ENCODE results near the gene CST5. TPM values are rescaled to one million over a fixed set of nuclear protein-coding genes. Genes with fewer than 3 reads are reported as not detected.

CST5 gene
- total and polyA plus RNA-seq, 4 donors, result not detected

DNA sequence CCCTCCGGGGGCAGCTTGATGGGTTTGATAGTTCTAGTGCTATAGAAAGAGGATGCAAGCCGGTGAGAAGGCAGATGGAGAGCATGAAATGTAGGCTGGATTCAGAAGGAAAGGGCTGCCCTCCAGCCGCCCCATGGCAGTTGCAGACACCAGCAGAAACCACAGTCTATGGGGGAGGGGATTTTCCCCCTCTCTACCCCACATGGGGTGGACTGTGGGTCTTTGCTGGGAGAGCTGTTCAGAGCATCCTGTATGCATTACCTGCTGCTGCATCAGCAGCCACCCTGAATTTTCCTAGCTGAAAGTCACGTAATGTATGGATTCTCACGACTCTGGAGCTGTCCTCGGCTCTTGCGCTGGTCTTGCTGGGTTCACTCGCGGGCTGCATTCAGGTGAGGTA, 48.8 kb upstream of the CST5 start:
- TF ChIP-seq HNF4A (conservative IDR thresholded peaks at IDR 0.05) (no peak), JUND (IDR thresholded peaks at IDR 0.05) (no peak), EGR1 (IDR thresholded peaks at IDR 0.05; ENCODE audit: low read depth in 2 of 2) (no peak), RXRA (IDR thresholded peaks at IDR 0.05) (no peak), TAF1 (conservative IDR thresholded peaks at IDR 0.05) (no peak), RAD21 (IDR thresholded peaks at IDR 0.05) (no peak), HNF4G (IDR thresholded peaks at IDR 0.05) (no peak)
- TF ChIP-seq, protein P1, sequence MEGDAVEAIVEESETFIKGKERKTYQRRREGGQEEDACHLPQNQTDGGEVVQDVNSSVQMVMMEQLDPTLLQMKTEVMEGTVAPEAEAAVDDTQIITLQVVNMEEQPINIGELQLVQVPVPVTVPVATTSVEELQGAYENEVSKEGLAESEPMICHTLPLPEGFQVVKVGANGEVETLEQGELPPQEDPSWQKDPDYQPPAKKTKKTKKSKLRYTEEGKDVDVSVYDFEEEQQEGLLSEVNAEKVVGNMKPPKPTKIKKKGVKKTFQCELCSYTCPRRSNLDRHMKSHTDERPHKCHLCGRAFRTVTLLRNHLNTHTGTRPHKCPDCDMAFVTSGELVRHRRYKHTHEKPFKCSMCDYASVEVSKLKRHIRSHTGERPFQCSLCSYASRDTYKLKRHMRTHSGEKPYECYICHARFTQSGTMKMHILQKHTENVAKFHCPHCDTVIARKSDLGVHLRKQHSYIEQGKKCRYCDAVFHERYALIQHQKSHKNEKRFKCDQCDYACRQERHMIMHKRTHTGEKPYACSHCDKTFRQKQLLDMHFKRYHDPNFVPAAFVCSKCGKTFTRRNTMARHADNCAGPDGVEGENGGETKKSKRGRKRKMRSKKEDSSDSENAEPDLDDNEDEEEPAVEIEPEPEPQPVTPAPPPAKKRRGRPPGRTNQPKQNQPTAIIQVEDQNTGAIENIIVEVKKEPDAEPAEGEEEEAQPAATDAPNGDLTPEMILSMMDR (IDR thresholded peaks at IDR 0.05; ENCODE audit: low read depth, low read length, missing input control), result no peak
- TF ChIP-seq, protein P2, sequence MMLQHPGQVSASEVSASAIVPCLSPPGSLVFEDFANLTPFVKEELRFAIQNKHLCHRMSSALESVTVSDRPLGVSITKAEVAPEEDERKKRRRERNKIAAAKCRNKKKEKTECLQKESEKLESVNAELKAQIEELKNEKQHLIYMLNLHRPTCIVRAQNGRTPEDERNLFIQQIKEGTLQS (IDR thresholded peaks at IDR 0.05), result no peak
- TF ChIP-seq, protein P3, sequence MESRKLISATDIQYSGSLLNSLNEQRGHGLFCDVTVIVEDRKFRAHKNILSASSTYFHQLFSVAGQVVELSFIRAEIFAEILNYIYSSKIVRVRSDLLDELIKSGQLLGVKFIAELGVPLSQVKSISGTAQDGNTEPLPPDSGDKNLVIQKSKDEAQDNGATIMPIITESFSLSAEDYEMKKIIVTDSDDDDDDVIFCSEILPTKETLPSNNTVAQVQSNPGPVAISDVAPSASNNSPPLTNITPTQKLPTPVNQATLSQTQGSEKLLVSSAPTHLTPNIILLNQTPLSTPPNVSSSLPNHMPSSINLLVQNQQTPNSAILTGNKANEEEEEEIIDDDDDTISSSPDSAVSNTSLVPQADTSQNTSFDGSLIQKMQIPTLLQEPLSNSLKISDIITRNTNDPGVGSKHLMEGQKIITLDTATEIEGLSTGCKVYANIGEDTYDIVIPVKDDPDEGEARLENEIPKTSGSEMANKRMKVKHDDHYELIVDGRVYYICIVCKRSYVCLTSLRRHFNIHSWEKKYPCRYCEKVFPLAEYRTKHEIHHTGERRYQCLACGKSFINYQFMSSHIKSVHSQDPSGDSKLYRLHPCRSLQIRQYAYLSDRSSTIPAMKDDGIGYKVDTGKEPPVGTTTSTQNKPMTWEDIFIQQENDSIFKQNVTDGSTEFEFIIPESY (IDR thresholded peaks at IDR 0.05), result no peak
- H3K36me3 ChIP-seq (ENCODE audit: control insufficient read depth in 4 of 4, insufficient read depth in 3 of 4, low read depth in 1 of 4, low read length in 3 of 4), result no peaks in the 10 kb centered on the region
- H3K27me3 ChIP-seq (ENCODE audit: control insufficient read depth in 4 of 4, insufficient read depth in 4 of 4, low read length in 3 of 4), result no peaks in the 10 kb centered on the region
- no peaks in the 10 kb centered on the region for H3K9me3 ChIP-seq (ENCODE audit: control insufficient read depth in 4 of 4, low read length in 3 of 4)
- H3K27ac ChIP-seq (ENCODE audit: low read depth in 1 of 2, low read length in 2 of 2), result no peak overlapping the region
- no peaks in the 10 kb centered on the region for H3K4me1 ChIP-seq (ENCODE audit: control insufficient read depth in 4 of 4, insufficient read depth in 4 of 4, low read length in 3 of 4)
- DNase-seq (ENCODE audit: low spot score), result no peak
- H3K9ac ChIP-seq (ENCODE audit: low read depth in 1 of 2, low read length in 2 of 2), result no peak overlapping the region
- whole genome bisulfite sequencing, result 89% methylated on average over 9 of the region's 9 CpGs
- H3K4me3 ChIP-seq (ENCODE audit: low read depth in 1 of 3, low read length in 3 of 3), result no peak overlapping the region

DNA sequence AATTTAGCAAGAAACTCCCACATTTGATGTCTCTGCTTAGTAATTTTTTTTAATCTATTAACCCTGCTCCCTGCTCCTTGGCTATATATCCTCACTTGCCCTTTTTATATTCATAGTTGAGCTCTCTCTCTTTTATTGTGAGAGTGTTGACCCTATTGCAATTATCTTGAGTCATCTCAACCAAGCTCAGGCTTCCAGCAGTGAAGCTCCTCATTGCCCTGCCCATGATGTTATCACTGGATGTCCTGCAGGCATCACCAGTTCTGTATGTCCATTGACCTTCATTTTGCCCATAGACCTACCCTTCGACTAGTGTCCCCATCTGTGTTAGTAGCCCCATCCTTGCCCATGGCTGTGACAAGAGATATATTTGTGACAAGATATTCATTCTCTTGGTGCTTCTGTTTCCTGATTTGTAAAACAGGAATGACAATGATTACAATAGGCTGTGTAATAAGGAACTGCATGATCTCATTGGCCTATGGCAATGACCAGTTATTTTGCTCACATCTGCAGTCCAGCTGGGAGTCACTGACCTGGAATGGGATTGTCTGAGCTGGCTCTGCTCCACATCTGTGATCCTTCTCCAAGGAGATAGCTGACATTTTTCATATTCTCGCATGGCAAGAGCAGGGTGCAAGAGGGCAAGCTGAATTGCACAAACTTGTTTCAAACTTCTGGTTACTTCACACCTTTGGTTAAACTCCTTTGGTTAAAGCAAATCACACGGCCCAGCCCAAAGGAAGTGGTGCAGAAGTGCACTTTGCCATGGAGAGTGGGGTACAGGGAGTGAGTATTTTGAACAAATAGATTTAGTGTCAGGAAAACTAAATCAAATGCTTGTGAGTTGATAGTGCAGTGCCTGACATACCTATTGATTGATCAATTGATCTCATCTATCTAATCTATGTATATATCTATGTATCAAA, 47.7 kb upstream of the CST5 start:
- no peak for DNase-seq (ENCODE audit: low spot score)

More for the DNA sequence above, 47.7 kb upstream of the CST5 start:
- Histone ChIP-seq H3K9ac (ENCODE audit: low read depth in 1 of 2, low read length in 2 of 2) (no peak overlapping the region), H3K27me3 (ENCODE audit: control insufficient read depth in 4 of 4, insufficient read depth in 4 of 4, low read length in 3 of 4) (no peaks in the 10 kb centered on the region), H3K9me3 (ENCODE audit: control insufficient read depth in 4 of 4, low read length in 3 of 4) (no peaks in the 10 kb centered on the region), H3K4me3 (ENCODE audit: low read depth in 1 of 3, low read length in 3 of 3) (no peak overlapping the region), H3K4me1 (ENCODE audit: control insufficient read depth in 4 of 4, insufficient read depth in 4 of 4, low read length in 3 of 4) (no peaks in the 10 kb centered on the region), H3K27ac (ENCODE audit: low read depth in 1 of 2, low read length in 2 of 2) (no peak overlapping the region), H3K36me3 (ENCODE audit: control insufficient read depth in 4 of 4, insufficient read depth in 3 of 4, low read depth in 1 of 4, low read length in 3 of 4) (no peaks in the 10 kb centered on the region)
- no peak for TF ChIP-seq YY1 (IDR thresholded peaks at IDR 0.05)
- TF ChIP-seq FOXA1 (IDR thresholded peaks at IDR 0.05), result no peak
- TF ChIP-seq, protein P4, sequence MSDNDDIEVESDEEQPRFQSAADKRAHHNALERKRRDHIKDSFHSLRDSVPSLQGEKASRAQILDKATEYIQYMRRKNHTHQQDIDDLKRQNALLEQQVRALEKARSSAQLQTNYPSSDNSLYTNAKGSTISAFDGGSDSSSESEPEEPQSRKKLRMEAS (IDR thresholded peaks at IDR 0.05), result no peak
- TF ChIP-seq RAD21 (IDR thresholded peaks at IDR 0.05), result no peak
- TF ChIP-seq SP1 (IDR thresholded peaks at IDR 0.05), result no peak
- no peak for TF ChIP-seq JUND (IDR thresholded peaks at IDR 0.05)
- TF ChIP-seq, protein P5, sequence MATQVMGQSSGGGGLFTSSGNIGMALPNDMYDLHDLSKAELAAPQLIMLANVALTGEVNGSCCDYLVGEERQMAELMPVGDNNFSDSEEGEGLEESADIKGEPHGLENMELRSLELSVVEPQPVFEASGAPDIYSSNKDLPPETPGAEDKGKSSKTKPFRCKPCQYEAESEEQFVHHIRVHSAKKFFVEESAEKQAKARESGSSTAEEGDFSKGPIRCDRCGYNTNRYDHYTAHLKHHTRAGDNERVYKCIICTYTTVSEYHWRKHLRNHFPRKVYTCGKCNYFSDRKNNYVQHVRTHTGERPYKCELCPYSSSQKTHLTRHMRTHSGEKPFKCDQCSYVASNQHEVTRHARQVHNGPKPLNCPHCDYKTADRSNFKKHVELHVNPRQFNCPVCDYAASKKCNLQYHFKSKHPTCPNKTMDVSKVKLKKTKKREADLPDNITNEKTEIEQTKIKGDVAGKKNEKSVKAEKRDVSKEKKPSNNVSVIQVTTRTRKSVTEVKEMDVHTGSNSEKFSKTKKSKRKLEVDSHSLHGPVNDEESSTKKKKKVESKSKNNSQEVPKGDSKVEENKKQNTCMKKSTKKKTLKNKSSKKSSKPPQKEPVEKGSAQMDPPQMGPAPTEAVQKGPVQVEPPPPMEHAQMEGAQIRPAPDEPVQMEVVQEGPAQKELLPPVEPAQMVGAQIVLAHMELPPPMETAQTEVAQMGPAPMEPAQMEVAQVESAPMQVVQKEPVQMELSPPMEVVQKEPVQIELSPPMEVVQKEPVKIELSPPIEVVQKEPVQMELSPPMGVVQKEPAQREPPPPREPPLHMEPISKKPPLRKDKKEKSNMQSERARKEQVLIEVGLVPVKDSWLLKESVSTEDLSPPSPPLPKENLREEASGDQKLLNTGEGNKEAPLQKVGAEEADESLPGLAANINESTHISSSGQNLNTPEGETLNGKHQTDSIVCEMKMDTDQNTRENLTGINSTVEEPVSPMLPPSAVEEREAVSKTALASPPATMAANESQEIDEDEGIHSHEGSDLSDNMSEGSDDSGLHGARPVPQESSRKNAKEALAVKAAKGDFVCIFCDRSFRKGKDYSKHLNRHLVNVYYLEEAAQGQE (IDR thresholded peaks at IDR 0.05), result no peak
- TF ChIP-seq RXRA (IDR thresholded peaks at IDR 0.05), result no peak
- TF ChIP-seq HNF4G (IDR thresholded peaks at IDR 0.05), result no peak
- no peak for TF ChIP-seq EGR1 (IDR thresholded peaks at IDR 0.05; ENCODE audit: low read depth in 2 of 2)
- TF ChIP-seq NR2F2 (IDR thresholded peaks at IDR 0.05), result no peak
- TF ChIP-seq GABPA (IDR thresholded peaks at IDR 0.05 in 1 of 2, conservative IDR thresholded peaks at IDR 0.05 in 1 of 2), result no peak
- TF ChIP-seq FOXA2 (IDR thresholded peaks at IDR 0.05), result no peak
- TF ChIP-seq, protein P1 (IDR thresholded peaks at IDR 0.05; ENCODE audit: low read depth, low read length, missing input control), result no peak
- TF ChIP-seq, protein P2 (IDR thresholded peaks at IDR 0.05), result no peak
- TF ChIP-seq TAF1 (conservative IDR thresholded peaks at IDR 0.05), result no peak
- 48% methylated on average over 3 of the region's 3 CpGs for WGBS
